Mesendoderm (in vitro differentiated cells): Measurements from ENCODE around the gene MC1R.

ENCODE experiments used
- DNase-seq: peaks from one replicate; pipeline ENCODE4 v3.0.0; 2013
- H2AK5ac ChIP-seq: 2 replicates; pipeline ENCODE4 v1.6.1; 2013; ENCODE audit warnings: low read length, inconsistent platforms
- H2BK120ac ChIP-seq: 2 replicates; pipeline ENCODE4 v1.6.1; 2013; ENCODE audit warnings: low read depth, mild to moderate bottlenecking, low read length, moderate library complexity, mixed read lengths
- H2BK15ac ChIP-seq: replicated peaks from 2 replicates; pipeline ENCODE4 v1.6.1; 2013; ENCODE audit warnings: low read depth, mild to moderate bottlenecking, moderate library complexity
- H2BK5ac ChIP-seq: 2 replicates; pipeline ENCODE4 v1.6.1; 2013; ENCODE audit warnings: low read length, inconsistent platforms
- H3K18ac ChIP-seq: 2 replicates; pipeline ENCODE4 v1.6.1; 2013; ENCODE audit warnings: mild to moderate bottlenecking, low read length, mixed read lengths
- H3K23ac ChIP-seq: one replicate; pipeline ENCODE4 v1.6.1; 2013; ENCODE audit warnings: low read length
- H3K27ac ChIP-seq: 2 replicates; pipeline ENCODE4 v1.5.1; 2013; ENCODE audit warnings: low read depth, mild to moderate bottlenecking, inconsistent platforms, low read length, moderate library complexity
- H3K27me3 ChIP-seq: 2 replicates; pipeline ENCODE4 v1.6.1; 2013; ENCODE audit warnings: low read length, control low read depth, mild to moderate bottlenecking, inconsistent platforms; ENCODE audit not compliant: insufficient read depth, poor library complexity
- H3K36me3 ChIP-seq: 2 replicates; pipeline ENCODE4 v1.6.1; 2013; ENCODE audit warnings: low read length, inconsistent platforms; ENCODE audit not compliant: control insufficient read depth, insufficient read depth
- H3K4ac ChIP-seq: one replicate; pipeline ENCODE4 v1.6.1; 2013; ENCODE audit warnings: low read depth, mild to moderate bottlenecking, low read length, moderate library complexity
- H3K4me1 ChIP-seq: 2 replicates; pipeline ENCODE4 v1.6.1; 2013; ENCODE audit warnings: low read depth, low read length, inconsistent platforms; ENCODE audit not compliant: control insufficient read depth
- H3K4me2 ChIP-seq: 2 replicates; pipeline ENCODE4 v1.6.1; 2013; ENCODE audit warnings: low read length
- H3K4me3 ChIP-seq: 2 replicates; pipeline ENCODE4 v1.5.1; 2013; ENCODE audit warnings: mild to moderate bottlenecking, low read length
- H3K56ac ChIP-seq: one replicate; pipeline ENCODE4 v1.6.1; 2013; ENCODE audit warnings: low read length
- H3K79me1 ChIP-seq: 2 replicates; pipeline ENCODE4 v1.6.1; 2013; ENCODE audit warnings: low read length, inconsistent platforms
- H3K79me2 ChIP-seq: 2 replicates; pipeline ENCODE4 v1.6.1; 2013; ENCODE audit warnings: mild to moderate bottlenecking, low read length; ENCODE audit not compliant: control insufficient read depth, insufficient read depth
- H3K9ac ChIP-seq: 2 replicates; pipeline ENCODE4 v1.6.1; 2013; ENCODE audit warnings: low read length, inconsistent platforms
- H4K5ac ChIP-seq: one replicate; pipeline ENCODE4 v1.6.1; 2013; ENCODE audit warnings: low read length
- H4K8ac ChIP-seq: one replicate; pipeline ENCODE4 v1.6.1; 2013; ENCODE audit warnings: low read depth, mild to moderate bottlenecking, control low read depth, low read length, moderate library complexity
- WGBS: extraction: QIAGEN DNeasy Blood & Tissue Kit; methylation state at CpG from one replicate; pipeline ENCODE4 v1.1.7; 2013; ENCODE audit warnings: low lambda C conversion rate, missing lambda C conversion rate; ENCODE audit not compliant: insufficient coverage; ENCODE audit errors: extremely low coverage; 5-methylcytosine and 5-hydroxymethylcytosine counted together

MC1R gene

GRCh38 chr16:89960966-89961365 lies 42.3 kb downstream of the MC1R start:
- no CpG with 5 or more reads among the region's 13 CpGs for WGBS
- peaks cover 1% of the 10 kb centered on the region for H3K36me3 ChIP-seq

GRCh38 chr16:89961920-89962319 lies 43.3 kb downstream of the MC1R start:
- Histone ChIP-seq H4K8ac (no peak overlapping the region), H2BK120ac (no peak overlapping the region)
- no CpG with 5 or more reads among the region's 23 CpGs for WGBS

More at GRCh38 chr16:89960966-89961365, 42.3 kb downstream of the MC1R start:
- Histone ChIP-seq H3K18ac (no peak overlapping the region), H3K56ac (no peak overlapping the region), H2BK120ac (no peak overlapping the region), H3K4me1 (no peaks in the 10 kb centered on the region), H4K5ac (no peak overlapping the region), H2BK15ac (no peak overlapping the region), H3K4ac (no peak overlapping the region), H3K79me2 (no peaks in the 10 kb centered on the region), H4K8ac (no peak overlapping the region), H3K4me2 (no peak overlapping the region), H3K27me3 (no peaks in the 10 kb centered on the region), H2BK5ac (no peak overlapping the region), H3K27ac (no peak overlapping the region), H3K9ac (no peak overlapping the region), H2AK5ac (no peak overlapping the region), H3K23ac (no peak overlapping the region), H3K4me3 (no peak overlapping the region), H3K79me1 (no peaks in the 10 kb centered on the region)
- no peak for DNase-seq

GRCh38 chr16:89962754-89963498 lies 44.3 kb downstream of the MC1R start:
- H3K9ac ChIP-seq = no peak overlapping the region
- no peak for DNase-seq
- no peak overlapping the region for H3K27ac ChIP-seq
- H2BK120ac ChIP-seq = no peak overlapping the region
- H2BK5ac ChIP-seq = no peak overlapping the region
- H3K36me3 ChIP-seq = peaks cover 1% of the 10 kb centered on the region
- H2BK15ac ChIP-seq = no peak overlapping the region
- H3K23ac ChIP-seq = no peak overlapping the region
- H4K5ac ChIP-seq = no peak overlapping the region
- WGBS = no CpG with 5 or more reads among the region's 26 CpGs
- H2AK5ac ChIP-seq = no peak overlapping the region
- no peak overlapping the region for H3K4me3 ChIP-seq
- H3K56ac ChIP-seq = no peak overlapping the region
- no peaks in the 10 kb centered on the region for H3K27me3 ChIP-seq
- H3K4ac ChIP-seq = no peak overlapping the region
- no peaks in the 10 kb centered on the region for H3K4me1 ChIP-seq
- no peak overlapping the region for H3K4me2 ChIP-seq
- H3K18ac ChIP-seq = no peak overlapping the region
- no peaks in the 10 kb centered on the region for H3K79me1 ChIP-seq
- H4K8ac ChIP-seq = no peak overlapping the region
- no peaks in the 10 kb centered on the region for H3K79me2 ChIP-seq

More at GRCh38 chr16:89961920-89962319, 43.3 kb downstream of the MC1R start:
- Histone ChIP-seq H3K79me1 (no peaks in the 10 kb centered on the region), H3K56ac (no peak overlapping the region), H2BK5ac (no peak overlapping the region), H3K27me3 (no peaks in the 10 kb centered on the region), H2BK15ac (no peak overlapping the region), H3K79me2 (no peaks in the 10 kb centered on the region), H3K4me3 (no peak overlapping the region), H3K4me1 (no peaks in the 10 kb centered on the region), H2AK5ac (no peak overlapping the region), H3K23ac (no peak overlapping the region), H3K18ac (no peak overlapping the region), H4K5ac (no peak overlapping the region), H3K27ac (no peak overlapping the region), H3K4ac (no peak overlapping the region), H3K4me2 (no peak overlapping the region), H3K36me3 (peaks cover 1% of the 10 kb centered on the region), H3K9ac (no peak overlapping the region)
- no peak for DNase-seq

GRCh38 chr16:89964201-89964600 lies 45.5 kb downstream of the MC1R start:
- H3K9ac ChIP-seq = no peak overlapping the region
- no peak overlapping the region for H2BK5ac ChIP-seq
- no peak overlapping the region for H3K4me2 ChIP-seq
- no peak overlapping the region for H4K5ac ChIP-seq
- no peak overlapping the region for H3K23ac ChIP-seq
- no peak overlapping the region for H2BK15ac ChIP-seq
- H2BK120ac ChIP-seq = no peak overlapping the region
- H2AK5ac ChIP-seq = no peak overlapping the region
- H3K56ac ChIP-seq = no peak overlapping the region
- H3K27ac ChIP-seq = no peak overlapping the region
- no peaks in the 10 kb centered on the region for H3K79me1 ChIP-seq
- no CpG with 5 or more reads among the region's 25 CpGs for WGBS
- H3K79me2 ChIP-seq = no peaks in the 10 kb centered on the region
- H3K27me3 ChIP-seq = no peaks in the 10 kb centered on the region
- H3K4me3 ChIP-seq = no peak overlapping the region
- no peak for DNase-seq
- H3K36me3 ChIP-seq = no peaks in the 10 kb centered on the region
- H3K4me1 ChIP-seq = no peaks in the 10 kb centered on the region
- H4K8ac ChIP-seq = no peak overlapping the region
- H3K18ac ChIP-seq = no peak overlapping the region
- no peak overlapping the region for H3K4ac ChIP-seq

- no peak overlapping the region for H3K23ac ChIP-seq
- no peak overlapping the region for H4K5ac ChIP-seq
- no peak overlapping the region for H2BK120ac ChIP-seq
- no peak overlapping the region for H3K4me2 ChIP-seq
- no peak overlapping the region for H3K18ac ChIP-seq
- DNase-seq = no peak
- H3K79me1 ChIP-seq = peaks cover 3% of the 10 kb centered on the region
- H3K4ac ChIP-seq = no peak overlapping the region
- WGBS = no CpG with 5 or more reads among the region's 30 CpGs
- H3K9ac ChIP-seq = no peak overlapping the region
- no peak overlapping the region for H2BK15ac ChIP-seq
- H3K4me1 ChIP-seq = no peaks in the 10 kb centered on the region
- no peak overlapping the region for H2BK5ac ChIP-seq
- no peaks in the 10 kb centered on the region for H3K36me3 ChIP-seq
- H3K56ac ChIP-seq = no peak overlapping the region
- H3K79me2 ChIP-seq = peaks cover 2% of the 10 kb centered on the region
- no peak overlapping the region for H2AK5ac ChIP-seq
- no peak overlapping the region for H4K8ac ChIP-seq
- no peaks in the 10 kb centered on the region for H3K27me3 ChIP-seq
- H3K4me3 ChIP-seq = no peak overlapping the region
- no peak overlapping the region for H3K27ac ChIP-seq
Measured at GRCh38 chr16:89965447-89966225, 47.0 kb downstream of the MC1R start.
